ENCODE results near the gene PLOD2.

Gene PLOD2

DNA sequence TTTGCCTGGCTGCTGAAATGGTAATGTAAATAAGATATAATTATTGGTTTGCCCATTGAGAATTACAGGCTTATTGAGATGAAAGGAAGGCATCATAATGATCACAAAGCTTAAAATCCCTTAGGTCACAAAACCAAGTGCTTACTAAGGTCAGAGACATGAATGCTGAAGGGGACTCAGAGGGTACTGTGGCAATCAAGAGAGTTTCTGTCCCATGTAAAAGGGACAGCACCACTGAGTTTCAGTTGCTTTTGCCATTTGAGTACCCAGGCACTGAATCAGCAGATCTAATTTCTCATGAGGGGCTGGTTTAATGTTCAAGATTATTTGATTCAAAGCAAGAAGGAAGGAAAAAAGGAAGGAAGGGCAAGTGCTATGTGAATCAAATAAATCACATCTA lies 127.0 kb downstream of the PLOD2 start:
- no peak for DNase-seq

DNA sequence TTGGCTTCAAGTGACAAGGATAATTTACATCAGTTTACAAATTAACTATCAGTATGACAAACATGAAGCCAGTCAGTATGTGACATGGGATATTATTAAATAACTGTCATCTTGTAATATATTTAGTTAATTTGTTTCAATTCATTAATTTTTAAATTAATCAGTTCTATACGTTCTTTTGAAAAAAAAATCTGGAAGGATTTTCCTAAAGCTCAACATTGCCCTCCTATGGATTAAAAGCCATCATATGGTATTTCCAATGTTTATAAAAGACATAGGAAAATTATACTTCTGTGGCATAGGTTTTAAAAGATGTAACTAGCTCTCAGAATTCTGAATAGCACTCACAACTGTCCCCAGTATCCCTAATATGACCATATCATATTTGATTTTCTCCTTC lies 134.4 kb downstream of the PLOD2 start:
- no peak for DNase-seq

DNA sequence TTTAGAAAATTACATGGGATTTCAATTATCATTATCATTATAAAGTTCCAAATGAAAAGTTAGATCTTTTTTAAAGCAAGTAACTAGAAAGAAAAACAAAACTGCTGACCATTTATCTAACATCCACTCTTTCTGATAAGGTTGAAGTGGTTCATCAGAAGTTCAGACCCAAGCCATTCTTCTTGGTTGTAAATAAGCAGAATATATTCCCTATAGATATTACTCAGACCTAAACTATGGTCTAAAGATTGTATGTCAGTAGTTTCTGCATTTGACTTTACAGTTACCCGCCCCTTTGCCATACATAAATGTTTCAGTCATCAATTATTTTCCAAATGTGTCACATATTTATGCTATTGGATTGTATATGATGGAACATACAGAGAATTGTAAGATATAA lies 136.7 kb downstream of the PLOD2 start:
- no peak for DNase-seq

GRCh38 chr3:146020969-146021368 lies 140.0 kb downstream of the PLOD2 start:
- DNase-seq: no peak

DNA sequence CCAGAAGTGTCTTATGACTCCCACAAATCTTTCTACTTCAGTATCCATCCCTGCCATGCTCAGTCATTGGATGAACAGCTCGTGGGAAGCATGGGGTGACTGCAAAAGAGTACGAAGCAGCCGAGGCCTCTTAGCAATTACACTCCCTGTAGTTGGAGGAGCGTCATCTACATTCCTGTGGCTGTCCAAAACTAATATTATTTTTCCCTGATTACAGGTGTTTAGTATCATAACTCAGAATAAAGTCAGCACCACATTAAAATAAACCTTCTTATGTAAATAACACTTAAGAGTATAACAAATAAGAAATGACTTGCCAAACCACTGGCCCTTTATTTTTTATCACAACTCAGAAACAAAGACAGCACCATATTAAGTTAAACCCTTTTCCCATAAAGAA lies 141.5 kb downstream of the PLOD2 start:
- no peak for DNase-seq

All from SIG-M5 (cell line).